ENCODE data around the gene SKAP1. TPM values are rescaled to one million over a fixed set of nuclear protein-coding genes. Genes with fewer than 3 reads are reported as not detected.

SKAP1 gene
- total RNA-seq, 1 donor from 2014 or later: not detected

GRCh38 chr17:48104440-48104839 is 325.6 kb downstream of the SKAP1 start:
- no peaks in the 10 kb centered on the region for H3K9me3 ChIP-seq (ENCODE audit: low read depth)
- H3K4me3 Mint-ChIP-seq: peak overlapping the region; percentile 22
- peaks cover 2% of the 10 kb centered on the region for H3K36me3 Mint-ChIP-seq
- H3K27ac ChIP-seq: no peak overlapping the region
- no peaks in the 10 kb centered on the region for H3K27me3 Mint-ChIP-seq (ENCODE audit: insufficient read depth, low read depth)
- no peak overlapping the region for H2AFZ ChIP-seq (replicated peaks)
- peaks cover 10% of the 10 kb centered on the region for H3K4me1 ChIP-seq
- H3K9ac ChIP-seq: no peak overlapping the region
- TF ChIP-seq, protein P1, sequence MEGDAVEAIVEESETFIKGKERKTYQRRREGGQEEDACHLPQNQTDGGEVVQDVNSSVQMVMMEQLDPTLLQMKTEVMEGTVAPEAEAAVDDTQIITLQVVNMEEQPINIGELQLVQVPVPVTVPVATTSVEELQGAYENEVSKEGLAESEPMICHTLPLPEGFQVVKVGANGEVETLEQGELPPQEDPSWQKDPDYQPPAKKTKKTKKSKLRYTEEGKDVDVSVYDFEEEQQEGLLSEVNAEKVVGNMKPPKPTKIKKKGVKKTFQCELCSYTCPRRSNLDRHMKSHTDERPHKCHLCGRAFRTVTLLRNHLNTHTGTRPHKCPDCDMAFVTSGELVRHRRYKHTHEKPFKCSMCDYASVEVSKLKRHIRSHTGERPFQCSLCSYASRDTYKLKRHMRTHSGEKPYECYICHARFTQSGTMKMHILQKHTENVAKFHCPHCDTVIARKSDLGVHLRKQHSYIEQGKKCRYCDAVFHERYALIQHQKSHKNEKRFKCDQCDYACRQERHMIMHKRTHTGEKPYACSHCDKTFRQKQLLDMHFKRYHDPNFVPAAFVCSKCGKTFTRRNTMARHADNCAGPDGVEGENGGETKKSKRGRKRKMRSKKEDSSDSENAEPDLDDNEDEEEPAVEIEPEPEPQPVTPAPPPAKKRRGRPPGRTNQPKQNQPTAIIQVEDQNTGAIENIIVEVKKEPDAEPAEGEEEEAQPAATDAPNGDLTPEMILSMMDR (IDR thresholded peaks at IDR 0.05): no peak
- no peaks in the 10 kb centered on the region for H3K36me3 ChIP-seq
- H3K4me2 ChIP-seq: no peak overlapping the region
- peaks cover 51% of the 10 kb centered on the region for H3F3A ChIP-seq (ENCODE audit: low read depth)
- peaks cover 30% of the 10 kb centered on the region for H3K79me2 ChIP-seq (ENCODE audit: low read depth)
- H3K27me3 ChIP-seq: no peaks in the 10 kb centered on the region
- peaks cover 8% of the 10 kb centered on the region for H4K20me1 ChIP-seq (ENCODE audit: low read depth)
- no peak for DNase-seq (ENCODE audit: low spot score)
- no peak overlapping the region for H3K4me3 ChIP-seq
- H3K27ac Mint-ChIP-seq: no peak overlapping the region
- H3K9me3 Mint-ChIP-seq: peaks cover 2% of the 10 kb centered on the region
- peaks cover 24% of the 10 kb centered on the region for H3K4me1 Mint-ChIP-seq

GRCh38 chr17:48102798-48103715 is 327.0 kb downstream of the SKAP1 start:
- TF ChIP-seq EZH2phosphoT487 (IDR thresholded peaks at IDR 0.05) (no peak), EZH2 (IDR thresholded peaks at IDR 0.05) (no peak)
- TF ChIP-seq, protein P1 (IDR thresholded peaks at IDR 0.05): no peak
- Histone ChIP-seq H2AFZ (replicated peaks) (no peak overlapping the region), H3F3A (ENCODE audit: low read depth) (peaks cover 46% of the 10 kb centered on the region), H3K27ac (no peak overlapping the region), H3K9ac (no peak overlapping the region), H4K20me1 (ENCODE audit: low read depth) (peaks cover 22% of the 10 kb centered on the region), H3K9me3 (ENCODE audit: low read depth) (no peaks in the 10 kb centered on the region), H3K4me1 (peaks cover 3% of the 10 kb centered on the region), H3K4me2 (no peak overlapping the region), H3K27me3 (no peaks in the 10 kb centered on the region), H3K36me3 (no peaks in the 10 kb centered on the region), H3K4me3 (no peak overlapping the region), H3K79me2 (ENCODE audit: low read depth) (peaks cover 30% of the 10 kb centered on the region)
- H3K27me3 Mint-ChIP-seq (ENCODE audit: insufficient read depth, low read depth): no peaks in the 10 kb centered on the region
- H3K9me3 Mint-ChIP-seq: peaks cover 2% of the 10 kb centered on the region
- H3K4me3 Mint-ChIP-seq: peak overlapping the region; percentile 55
- peaks cover 16% of the 10 kb centered on the region for H3K4me1 Mint-ChIP-seq
- H3K27ac Mint-ChIP-seq: no peak overlapping the region
- no peak for DNase-seq (ENCODE audit: low spot score)
- H3K36me3 Mint-ChIP-seq: peaks cover 2% of the 10 kb centered on the region

GRCh38 chr17:48102043-48102750 is 327.8 kb downstream of the SKAP1 start:
- peaks cover 37% of the 10 kb centered on the region for H3K79me2 ChIP-seq (ENCODE audit: low read depth)
- H3K4me1 ChIP-seq: peaks cover 3% of the 10 kb centered on the region
- no peaks in the 10 kb centered on the region for H3K27me3 ChIP-seq
- Mint-ChIP-seq H3K4me1 (peaks cover 14% of the 10 kb centered on the region), H3K27me3 (ENCODE audit: insufficient read depth, low read depth) (no peaks in the 10 kb centered on the region), H3K4me3 (peak overlapping the region; percentile 98), H3K9me3 (peaks cover 2% of the 10 kb centered on the region), H3K36me3 (peaks cover 4% of the 10 kb centered on the region), H3K27ac (peak overlapping the region; percentile 91)
- H4K20me1 ChIP-seq (ENCODE audit: low read depth): peaks cover 31% of the 10 kb centered on the region
- TF ChIP-seq EZH2phosphoT487 (IDR thresholded peaks at IDR 0.05): no peak
- TF ChIP-seq, protein P1 (IDR thresholded peaks at IDR 0.05): no peak
- TF ChIP-seq EZH2 (IDR thresholded peaks at IDR 0.05): no peak
- H3K36me3 ChIP-seq: no peaks in the 10 kb centered on the region
- peak overlapping the region; percentile 72 for H3K4me3 ChIP-seq
- DNase-seq (ENCODE audit: low spot score): no peak
- H3K4me2 ChIP-seq: no peak overlapping the region
- no peak overlapping the region for H2AFZ ChIP-seq (replicated peaks)
- H3K9me3 ChIP-seq (ENCODE audit: low read depth): no peaks in the 10 kb centered on the region
- H3F3A ChIP-seq (ENCODE audit: low read depth): peaks cover 37% of the 10 kb centered on the region
- no peak overlapping the region for H3K27ac ChIP-seq
- H3K9ac ChIP-seq: no peak overlapping the region
